Upper lobe of left lung (tissue), 6 donors: Measurements from ENCODE around the gene RBM5. TPM values are rescaled to one million over a fixed set of nuclear protein-coding genes. Genes with fewer than 3 reads are reported as not detected.

Experiments
- ATAC-seq, 2 donors: fragments of 200-7000 bp; cut with Tn5 transposase; one replicate each; pipeline ENCODE4 v1.9.1; 2022; ENCODE audit warnings: mild to moderate bottlenecking in 2 of 2, moderate library complexity in 2 of 2; ENCODE audit not compliant: low FRiP score in 2 of 2
- DNase-seq, 2 donors: peaks; one replicate each; pipeline ENCODE4 v3.0.0-alpha.2; 2019 to 2020
- H3K27ac ChIP-seq, 4 donors: fragments of 200-600 bp; sonication (generic); one replicate each; pipeline ENCODE4 v1.5.1; 2016 to 2019
- H3K27me3 ChIP-seq, 4 donors: fragments of 200-600 bp; sonication (generic); one replicate each; pipeline ENCODE4 v1.5.1; 2017 to 2019
- H3K36me3 ChIP-seq, 4 donors: fragments of 200-600 bp; sonication (generic); one replicate each; pipeline ENCODE4 v1.5.1; 2016 to 2019
- H3K4me1 ChIP-seq, 4 donors: fragments of 200-600 bp; sonication (generic); one replicate each; pipeline ENCODE4 v1.5.1; 2018 to 2019
- H3K4me3 ChIP-seq, 4 donors: fragments of 200-600 bp; sonication (generic); one replicate each; pipeline ENCODE4 v1.5.1; 2017 to 2019; ENCODE audit warnings: mild to moderate bottlenecking in 2 of 4, moderate library complexity in 1 of 4
- H3K9me3 ChIP-seq, 4 donors: fragments of 200-600 bp; sonication (generic); one replicate each; pipeline ENCODE4 v1.5.1; 2018 to 2019
- CTCF ChIP-seq, 6 experiments: fragments of 450-650 bp in 4 of 6; fragments of 200-600 bp in 2 of 6; sonication (generic) in 2 of 6; IDR thresholded peaks; one replicate each; pipeline ENCODE4 v1.5.1; 2016 to 2019; ENCODE audit warnings: antibody characterized with exemption in 6 of 6
- EP300 ChIP-seq, 4 donors: sonication (generic); formaldehyde crosslinking; IDR thresholded peaks; one replicate each; pipeline ENCODE4 v1.5.1; 2017; ENCODE audit warnings: antibody characterized with exemption in 4 of 4, control low read depth in 2 of 4
- POLR2A ChIP-seq, 4 donors: fragments of 450-650 bp; IDR thresholded peaks; one replicate each; pipeline ENCODE4 v1.5.1; 2016 to 2017; ENCODE audit warnings: antibody characterized with exemption in 4 of 4, mild to moderate bottlenecking in 2 of 4
- POLR2AphosphoS5 ChIP-seq, 2 donors: sonication (generic); formaldehyde crosslinking; IDR thresholded peaks; one replicate each; pipeline ENCODE4 v1.5.1; 2017; ENCODE audit warnings: antibody characterized with exemption in 2 of 2
- WGBS, 2 donors: methylation state at CpG; one replicate each; pipeline ENCODE4 v1.1.5; 2017 to 2018; 5-methylcytosine and 5-hydroxymethylcytosine counted together
- total RNA-seq, 6 donors: library from RNA; depleted of rRNA in 4 of 6; stranded (reverse); fragments of >200 nt in 4 of 6; gene quantifications; one replicate each; pipeline versions ENCODE4 v1.1.0 to v1.2.1, GENCODE V29; 2016 to 2021
- donor health status: DM: no; HTN: no; CAD: no; lungs with moderate emphysema.
- donor health status: DM: no; HTN: yes; CAD: no; lungs with severe emphysema.

RBM5 gene
- total RNA-seq, 6 donors from 2014 or later = 130 to 713 (median 189) TPM

- Histone ChIP-seq H3K27ac (peak overlapping the region; percentile 74 to 95 (median 84)), H3K4me1 (peaks cover 91 to 99% (median 93%) of the 10 kb centered on the region in 4 donors), H3K36me3 (no peaks in the 10 kb centered on the region), H3K4me3 (no peak overlapping the region), H3K27me3 (no peaks in the 10 kb centered on the region), H3K9me3 (no peaks in the 10 kb centered on the region)
- TF ChIP-seq CTCF (IDR thresholded peaks at IDR 0.05) (no peak), POLR2AphosphoS5 (IDR thresholded peaks at IDR 0.05) (no peak), POLR2A (IDR thresholded peaks at IDR 0.05) (no peak), EP300 (IDR thresholded peaks at IDR 0.05) (no peak)
- ATAC-seq = no peak
- DNase-seq = no peak
- WGBS, 2 donors = 56 to 73% methylated on average over 4 to 6 of the region's 6 CpGs
Measured at GRCh38 chr3:50166620-50167019, 77.9 kb downstream of the RBM5 start.

GRCh38 chr3:50167069-50167840, 78.5 kb downstream of the RBM5 start:
- H3K4me1 ChIP-seq = peaks cover 91 to 98% (median 94%) of the 10 kb centered on the region in 4 donors
- ATAC-seq (no peak), DNase-seq (no peak)
- peak overlapping the region; percentile 74 to 95 (median 84) for H3K27ac ChIP-seq
- no peak for TF ChIP-seq POLR2A (IDR thresholded peaks at IDR 0.05)
- TF ChIP-seq POLR2AphosphoS5 (IDR thresholded peaks at IDR 0.05) = peak; percentile 17 to 39
- no peak for TF ChIP-seq CTCF (IDR thresholded peaks at IDR 0.05)
- TF ChIP-seq EP300 (IDR thresholded peaks at IDR 0.05) = no peak
- no peaks in the 10 kb centered on the region for H3K27me3 ChIP-seq
- 53 to 57% methylated on average over 10 to 16 of the region's 16 CpGs for WGBS, 2 donors
- no peak overlapping the region for H3K4me3 ChIP-seq
- no peaks in the 10 kb centered on the region for H3K36me3 ChIP-seq
- H3K9me3 ChIP-seq = no peaks in the 10 kb centered on the region

GRCh38 chr3:50167841-50168209, 79.1 kb downstream of the RBM5 start:
- DNase-seq = no peak
- H3K9me3 ChIP-seq = no peaks in the 10 kb centered on the region
- H3K36me3 ChIP-seq = no peaks in the 10 kb centered on the region
- WGBS, 2 donors = 75 to 82% methylated on average over 5 to 7 of the region's 7 CpGs
- TF ChIP-seq POLR2AphosphoS5 (IDR thresholded peaks at IDR 0.05) (no peak), EP300 (IDR thresholded peaks at IDR 0.05) (no peak), CTCF (IDR thresholded peaks at IDR 0.05) (no peak), POLR2A (IDR thresholded peaks at IDR 0.05) (no peak)
- no peak overlapping the region for H3K4me3 ChIP-seq
- H3K27ac ChIP-seq = peak overlapping the region; percentile 74 to 95 (median 84)
- peaks cover 89 to 98% (median 89%) of the 10 kb centered on the region in 4 donors for H3K4me1 ChIP-seq
- no peak for ATAC-seq
- H3K27me3 ChIP-seq = no peaks in the 10 kb centered on the region

GRCh38 chr3:50168388-50168787, 79.7 kb downstream of the RBM5 start:
- H3K27me3 ChIP-seq = no peaks in the 10 kb centered on the region
- H3K4me3 ChIP-seq = no peak overlapping the region
- peak overlapping the region; percentile 74 to 95 (median 84) for H3K27ac ChIP-seq
- no peak for TF ChIP-seq POLR2A (IDR thresholded peaks at IDR 0.05)
- TF ChIP-seq EP300 (IDR thresholded peaks at IDR 0.05) = no peak
- TF ChIP-seq POLR2AphosphoS5 (IDR thresholded peaks at IDR 0.05) = no peak
- no peak for TF ChIP-seq CTCF (IDR thresholded peaks at IDR 0.05)
- no peaks in the 10 kb centered on the region for H3K36me3 ChIP-seq
- peaks cover 83 to 98% (median 87%) of the 10 kb centered on the region in 4 donors for H3K4me1 ChIP-seq
- WGBS, 2 donors = 36 to 61% methylated on average over 5 of the region's 9 CpGs
- no peak for ATAC-seq
- DNase-seq = peak in 1 of 2 donors; percentile 57
- no peaks in the 10 kb centered on the region for H3K9me3 ChIP-seq

Other genes with a start within 250 kb of the RBM5 start
- gene TRAIP, start 232.4 kb upstream of the RBM5 start, total RNA-seq = 1 to 10 TPM; 1.4 to 9.4 (median 3.5) TPM
- under 1 TPM in 1 of 6 donors, not detected in 5; 0.43 TPM for gene CAMKV, start 219.0 kb upstream of the RBM5 start, total RNA-seq
- gene MST1R, start 185.0 kb upstream of the RBM5 start, total RNA-seq = 10 to 100 TPM; 24.5 to 97.4 (median 36.4) TPM
- 10 to 100 TPM in 5 of 6 donors, 1 to 10 TPM in 1; 8.0 to 28.3 (median 15.0) TPM for gene MON1A, start 159.1 kb upstream of the RBM5 start, total RNA-seq
- gene RBM6, start 148.8 kb upstream of the RBM5 start, total RNA-seq = 100 to 1,000 TPM in 3 of 6 donors, 10 to 100 TPM in 3; 67.9 to 380 (median 123) TPM
- gene SEMA3F, start 66.4 kb downstream of the RBM5 start, total RNA-seq = 10 to 100 TPM in 5 of 6 donors, 1 to 10 TPM in 1; 4.2 to 76.0 (median 27.5) TPM
- gene GNAT1, start 102.7 kb downstream of the RBM5 start, total RNA-seq = under 1 TPM in 2 of 6 donors, not detected in 4; 0.10 to 0.40 TPM
- under 1 TPM in 2 of 6 donors, not detected in 4; 0.15 to 0.17 TPM for gene SLC38A3, start 116.4 kb downstream of the RBM5 start, total RNA-seq
- gene GNAI2, start 147.3 kb downstream of the RBM5 start, total RNA-seq = 100 to 1,000 TPM; 191 to 440 (median 295) TPM
- gene SEMA3B, start 180.2 kb downstream of the RBM5 start, total RNA-seq = 100 to 1,000 TPM in 5 of 6 donors, 10 to 100 TPM in 1; 98.3 to 242 (median 122) TPM
- gene LSMEM2, start 190.2 kb downstream of the RBM5 start, total RNA-seq = under 1 TPM in 2 of 6 donors, not detected in 4; 0.14 to 0.59 TPM
- gene IFRD2, start 203.5 kb downstream of the RBM5 start, total RNA-seq = 100 to 1,000 TPM in 2 of 6 donors, 10 to 100 TPM in 4; 45.4 to 126 (median 77.5) TPM
- 1 to 10 TPM in 5 of 6 donors, under 1 TPM in 1; 0.33 to 5.7 (median 3.1) TPM for gene HYAL3, start 210.5 kb downstream of the RBM5 start, total RNA-seq
- gene NAA80, start 210.5 kb downstream of the RBM5 start, total RNA-seq = 10 to 100 TPM; 12.1 to 34.5 (median 15.1) TPM
- gene HYAL1, start 214.7 kb downstream of the RBM5 start, total RNA-seq = 10 to 100 TPM; 22.0 to 99.1 (median 63.0) TPM
- gene HYAL2, start 233.8 kb downstream of the RBM5 start, total RNA-seq = 100 to 1,000 TPM; 120 to 389 (median 226) TPM
- 10 to 100 TPM; 16.8 to 36.1 (median 25.0) TPM for gene TUSC2, start 239.3 kb downstream of the RBM5 start, total RNA-seq